Effector memory CD4-positive, alpha-beta T cell (primary cell): Measurements from ENCODE around the gene HMX1.

Experiments used
- DNase-seq, 3 donors: peaks; one replicate each; pipeline ENCODE4 v3.0.0-alpha.2; 2020
- H3K27ac ChIP-seq: 2 replicates; pipeline ENCODE4 v1.7.0; 2013; ENCODE audit warnings: mild to moderate bottlenecking, low read length, moderate library complexity; ENCODE audit not compliant: insufficient read depth, poor library complexity, severe bottlenecking
- H3K27me3 ChIP-seq: replicated peaks from 2 replicates; pipeline ENCODE4 v1.7.0; 2013; ENCODE audit warnings: mild to moderate bottlenecking, low read length; ENCODE audit not compliant: insufficient read depth, control insufficient read depth, poor library complexity, severe bottlenecking
- H3K36me3 ChIP-seq: 2 replicates; pipeline ENCODE4 v1.7.0; 2013; ENCODE audit warnings: mild to moderate bottlenecking, low read length, moderate library complexity; ENCODE audit not compliant: control insufficient read depth, insufficient read depth
- H3K4me1 ChIP-seq: 2 replicates; pipeline ENCODE4 v1.7.0; 2013; ENCODE audit warnings: low read length, mild to moderate bottlenecking; ENCODE audit not compliant: control insufficient read depth, insufficient read depth, poor library complexity, severe bottlenecking
- H3K4me3 ChIP-seq: 2 replicates; pipeline ENCODE4 v1.7.0; 2013; ENCODE audit warnings: low read length, low read depth, mild to moderate bottlenecking; ENCODE audit not compliant: insufficient read depth, poor library complexity, severe bottlenecking
- H3K9me3 ChIP-seq: 2 replicates; pipeline ENCODE4 v1.7.0; 2013; ENCODE audit warnings: mild to moderate bottlenecking, low read length, moderate library complexity; ENCODE audit not compliant: control insufficient read depth

Gene HMX1

GRCh38 chr4:8840816-8841455, 30.7 kb downstream of the HMX1 start:
- no peaks in the 10 kb centered on the region for H3K4me1 ChIP-seq
- no peak overlapping the region for H3K27ac ChIP-seq
- H3K4me3 ChIP-seq, result no peak overlapping the region
- no peak for DNase-seq
- H3K36me3 ChIP-seq, result no peaks in the 10 kb centered on the region
- no peaks in the 10 kb centered on the region for H3K9me3 ChIP-seq
- no peaks in the 10 kb centered on the region for H3K27me3 ChIP-seq

- Histone ChIP-seq H3K27me3 (no peaks in the 10 kb centered on the region), H3K4me3 (no peak overlapping the region), H3K36me3 (no peaks in the 10 kb centered on the region), H3K4me1 (no peaks in the 10 kb centered on the region), H3K27ac (no peak overlapping the region), H3K9me3 (no peaks in the 10 kb centered on the region)
- DNase-seq, result no peak
These were observed 31.4 kb downstream of the HMX1 start for GRCh38 chr4:8840006-8840793.

GRCh38 chr4:8838961-8839431, 32.6 kb downstream of the HMX1 start:
- Histone ChIP-seq H3K4me3 (no peak overlapping the region), H3K27ac (no peak overlapping the region), H3K4me1 (no peaks in the 10 kb centered on the region), H3K27me3 (no peaks in the 10 kb centered on the region), H3K9me3 (no peaks in the 10 kb centered on the region), H3K36me3 (no peaks in the 10 kb centered on the region)
- DNase-seq, result no peak

- no peak for DNase-seq
- Histone ChIP-seq H3K27ac (no peak overlapping the region), H3K27me3 (no peaks in the 10 kb centered on the region), H3K4me3 (no peak overlapping the region), H3K4me1 (no peaks in the 10 kb centered on the region), H3K36me3 (no peaks in the 10 kb centered on the region), H3K9me3 (no peaks in the 10 kb centered on the region)
These were observed 33.2 kb downstream of the HMX1 start for GRCh38 chr4:8838296-8838960.

- no peak for DNase-seq
- H3K9me3 ChIP-seq, result no peaks in the 10 kb centered on the region
These were observed 34.3 kb downstream of the HMX1 start for GRCh38 chr4:8837181-8837841.

GRCh38 chr4:8836664-8837171, 34.9 kb downstream of the HMX1 start:
- H3K27ac ChIP-seq, result no peak overlapping the region
- no peaks in the 10 kb centered on the region for H3K27me3 ChIP-seq
- H3K4me3 ChIP-seq, result no peak overlapping the region
- H3K36me3 ChIP-seq, result no peaks in the 10 kb centered on the region
- H3K4me1 ChIP-seq, result no peaks in the 10 kb centered on the region
- no peaks in the 10 kb centered on the region for H3K9me3 ChIP-seq
- DNase-seq, result no peak

More at GRCh38 chr4:8837181-8837841, 34.3 kb downstream of the HMX1 start:
- H3K4me3 ChIP-seq, result no peak overlapping the region
- H3K36me3 ChIP-seq, result no peaks in the 10 kb centered on the region
- no peaks in the 10 kb centered on the region for H3K4me1 ChIP-seq
- no peaks in the 10 kb centered on the region for H3K27me3 ChIP-seq
- H3K27ac ChIP-seq, result no peak overlapping the region

- no peak overlapping the region for H3K4me3 ChIP-seq
- no peak overlapping the region for H3K27ac ChIP-seq
- no peaks in the 10 kb centered on the region for H3K9me3 ChIP-seq
- no peak for DNase-seq
- H3K27me3 ChIP-seq, result no peaks in the 10 kb centered on the region
- H3K4me1 ChIP-seq, result no peaks in the 10 kb centered on the region
- no peaks in the 10 kb centered on the region for H3K36me3 ChIP-seq
These were observed 35.9 kb downstream of the HMX1 start for GRCh38 chr4:8835521-8836365.

GRCh38 chr4:8834681-8835220, 36.9 kb downstream of the HMX1 start:
- DNase-seq, result no peak
- Histone ChIP-seq H3K27ac (no peak overlapping the region), H3K9me3 (no peaks in the 10 kb centered on the region), H3K36me3 (no peaks in the 10 kb centered on the region), H3K27me3 (no peaks in the 10 kb centered on the region), H3K4me1 (no peaks in the 10 kb centered on the region), H3K4me3 (no peak overlapping the region)
